ENCODE data around the gene PCDHA7.
"Not testable (repeated sequence)": the region's sequence is repeated elsewhere in the genome, so short reads cannot be mapped to it uniquely, and the experiment has no call there.

PCDHA7 gene

GRCh38 chr5:140823475-140823874, 10.6 kb upstream of the PCDHA7 start:
- DNase-seq, result no peak

- no peak for DNase-seq
These were observed 6.2 kb upstream of the PCDHA7 start, which contains the start of gene PCDHA6 for GRCh38 chr5:140827704-140828361. TSS of gene PCDHA6 (plus strand) at chr5:140827960. CDS start at chr5:140828092, 132 bp downstream.

- no peak for DNase-seq
These were observed 5.7 kb upstream of the PCDHA7 start for GRCh38 chr5:140828362-140828737.

GRCh38 chr5:140829511-140830501, 4.3 kb upstream of the PCDHA7 start:
- not testable (repeated sequence) for DNase-seq

GRCh38 chr5:140834439-140835008, 455 bp downstream of the PCDHA7 start:
- DNase-seq, result not testable (repeated sequence)

- no peak for DNase-seq
These were observed 1.8 kb downstream of the PCDHA7 start for GRCh38 chr5:140835622-140836510.

GRCh38 chr5:140840978-140841962, 7.2 kb downstream of the PCDHA7 start, which contains the start of gene PCDHA8:
TSS of gene PCDHA8 (plus strand) at chr5:140841187. CDS start at chr5:140841322, 135 bp downstream.
- DNase-seq, result no peak

- no peak for DNase-seq
These were observed 9.0 kb downstream of the PCDHA7 start for GRCh38 chr5:140842798-140843733.

- DNase-seq, result not testable (repeated sequence)
These were observed 14.4 kb downstream of the PCDHA7 start, which contains the start of gene PCDHA9 for GRCh38 chr5:140848139-140849102. TSS of gene PCDHA9 (plus strand) at chr5:140848382. CDS start at chr5:140848496, 114 bp downstream.

GRCh38 chr5:140849831-140850634, 16.0 kb downstream of the PCDHA7 start:
- DNase-seq, result not testable (repeated sequence)

GRCh38 chr5:140855772-140856674, 22.0 kb downstream of the PCDHA7 start, which contains the start of gene PCDHA10:
TSS of gene PCDHA10 (plus strand) at chr5:140855897. CDS start at chr5:140856049, 152 bp downstream.
- DNase-seq, result no peak

- DNase-seq, result no peak
These were observed 23.3 kb downstream of the PCDHA7 start for GRCh38 chr5:140857177-140857986.

- no peak for DNase-seq
These were observed 23.8 kb downstream of the PCDHA7 start for GRCh38 chr5:140857987-140858240.

GRCh38 chr5:140862441-140863295, 28.6 kb downstream of the PCDHA7 start:
- no peak for DNase-seq
